GM19099 (cell line): Measurements from ENCODE around the gene CDC42BPB.

Experiments used
- POLR2A ChIP-seq: IDR thresholded peaks from 3 replicates; pipeline ENCODE4 v1.6.1; 2011; ENCODE audit warnings: low read depth; ENCODE audit not compliant: insufficient read length; ENCODE audit errors: extremely low read depth

The CDC42BPB gene

GRCh38 chr14:103099081-103099732, 41.9 kb upstream of the CDC42BPB start:
- TF ChIP-seq POLR2A = no peak

GRCh38 chr14:103097994-103098957, 40.9 kb upstream of the CDC42BPB start:
- no peak for TF ChIP-seq POLR2A

DNA sequence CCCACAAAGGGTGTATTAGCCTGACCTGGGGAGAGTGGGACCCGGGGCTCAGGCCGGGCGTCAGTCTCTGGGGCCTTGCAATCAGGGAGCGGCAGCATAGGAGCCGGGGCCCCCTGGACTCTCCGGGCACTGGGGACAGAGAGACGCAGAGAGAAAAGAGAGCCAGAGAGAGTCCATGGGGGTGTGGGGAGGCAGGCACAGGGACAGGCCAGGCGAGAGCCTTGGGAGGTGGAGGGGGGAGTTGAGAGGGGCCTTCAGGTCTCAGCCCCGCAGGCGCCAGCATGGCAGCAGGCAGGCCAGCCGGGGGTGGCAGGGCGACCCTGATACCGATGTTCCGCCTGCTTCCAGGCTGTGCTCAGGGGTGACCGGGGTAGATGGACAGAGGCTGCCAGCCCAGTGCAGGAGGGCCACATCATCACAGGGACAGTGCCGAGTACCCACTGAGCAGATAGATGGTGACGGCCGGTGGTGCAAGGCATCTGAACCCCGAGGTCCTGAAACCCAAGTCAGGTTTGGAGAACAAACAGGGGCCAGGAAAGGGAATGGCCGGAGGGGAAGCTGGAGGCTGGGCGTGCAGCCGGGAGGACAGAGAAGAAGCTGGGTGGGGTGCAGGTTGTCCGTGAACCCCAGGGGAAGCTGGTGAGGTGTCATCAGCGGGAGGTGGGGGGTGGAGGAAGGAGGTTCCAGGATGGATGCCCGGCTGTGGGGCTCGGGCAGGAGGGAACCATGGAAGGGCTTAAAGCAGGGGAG, 40.1 kb upstream of the CDC42BPB start:
- TF ChIP-seq POLR2A = no peak

DNA sequence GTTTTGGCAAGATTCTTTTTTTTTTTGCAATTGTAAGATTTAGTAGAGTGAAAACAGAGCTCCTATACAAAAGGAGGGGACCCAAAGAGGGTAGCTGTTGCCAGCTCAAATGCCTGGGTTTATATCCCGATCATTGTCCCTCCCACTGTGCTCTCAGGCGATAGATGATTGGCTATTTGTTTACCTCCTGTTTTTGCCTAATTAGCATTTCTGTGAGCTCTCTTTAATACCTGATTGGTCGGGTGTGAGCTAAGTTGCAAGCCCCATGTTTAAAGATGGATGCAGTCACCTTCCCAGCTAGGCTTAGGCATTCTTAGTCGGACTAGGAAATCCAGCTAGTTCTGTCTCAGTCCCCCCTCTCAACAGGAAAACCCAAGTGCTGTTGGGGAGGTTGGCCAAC, 39.0 kb upstream of the CDC42BPB start:
- no peak for TF ChIP-seq POLR2A

DNA sequence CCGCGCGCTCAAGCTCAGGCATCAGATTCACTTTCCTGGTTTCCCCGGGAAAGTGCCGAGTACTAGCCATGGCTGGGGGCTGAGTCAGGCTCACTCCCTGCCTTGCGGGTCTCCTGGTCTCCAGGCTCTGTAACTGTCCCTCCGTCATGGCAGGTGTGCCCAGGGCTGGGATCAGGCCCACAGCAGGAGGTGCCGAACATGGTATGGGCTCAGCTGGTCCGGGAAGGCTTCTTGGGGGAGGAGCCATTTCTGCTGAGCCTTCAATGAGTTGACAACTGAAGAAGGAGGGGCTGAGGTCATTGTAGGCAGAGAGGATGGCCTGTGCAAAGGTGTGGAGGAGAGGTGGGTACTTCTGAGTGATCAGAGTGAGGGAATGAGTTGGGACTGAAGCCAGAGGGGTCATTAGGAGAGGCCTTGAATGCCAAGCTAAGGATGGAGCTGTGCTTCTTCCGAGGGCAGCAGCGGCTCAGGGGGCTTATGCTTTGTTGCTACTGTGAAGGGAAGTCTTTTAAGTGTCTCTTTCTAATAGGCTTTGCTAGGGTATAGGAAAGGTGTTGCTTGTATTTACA, 37.9 kb upstream of the CDC42BPB start:
- TF ChIP-seq POLR2A = no peak

DNA sequence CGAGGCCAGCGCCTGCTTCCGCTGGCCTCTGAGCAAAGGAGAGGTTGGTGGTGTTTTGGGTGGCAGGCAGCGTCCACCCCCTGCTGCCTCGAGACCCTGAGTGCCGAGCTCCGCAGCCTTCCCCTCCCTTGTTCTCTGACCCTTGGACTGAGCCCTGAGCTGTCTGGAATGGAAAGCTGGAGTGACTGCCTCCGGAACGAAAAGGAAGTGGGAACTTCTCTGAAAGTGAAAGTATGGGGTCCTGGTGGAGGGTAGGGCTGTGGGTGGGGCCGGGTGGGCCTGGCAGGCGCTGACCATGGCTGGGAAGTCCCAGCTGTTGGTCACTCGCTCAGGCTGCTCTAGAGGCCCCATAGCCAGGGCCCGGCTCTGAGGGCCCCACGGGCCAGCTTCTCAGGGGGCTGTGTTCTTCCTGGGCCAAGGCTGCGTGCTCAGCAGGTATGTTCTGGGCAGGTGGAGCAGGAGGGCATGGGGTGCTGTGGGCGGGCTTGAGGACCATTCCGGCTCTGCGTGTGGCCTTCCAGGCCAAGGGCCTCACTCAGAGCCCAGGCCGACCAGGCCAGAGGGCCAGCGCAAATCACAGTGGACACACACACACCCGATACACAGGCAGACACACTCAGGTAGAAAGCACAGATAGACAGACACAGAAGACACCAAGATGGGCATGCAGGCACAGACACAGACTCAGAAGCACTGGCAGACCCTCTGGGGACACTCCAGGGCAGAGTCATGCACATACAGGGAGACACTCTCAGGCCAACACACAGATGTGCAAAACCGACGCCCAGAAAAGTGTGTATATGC, 37.3 kb upstream of the CDC42BPB start, which contains the start of gene EXOC3L4:
EXOC3L4 (plus strand) TSS at position 320 of the 804 bp plus-strand sequence. CDS start 5,495 bp downstream, outside the sequence.
- no peak for TF ChIP-seq POLR2A

GRCh38 chr14:103093856-103094405, 36.6 kb upstream of the CDC42BPB start:
- no peak for TF ChIP-seq POLR2A

DNA sequence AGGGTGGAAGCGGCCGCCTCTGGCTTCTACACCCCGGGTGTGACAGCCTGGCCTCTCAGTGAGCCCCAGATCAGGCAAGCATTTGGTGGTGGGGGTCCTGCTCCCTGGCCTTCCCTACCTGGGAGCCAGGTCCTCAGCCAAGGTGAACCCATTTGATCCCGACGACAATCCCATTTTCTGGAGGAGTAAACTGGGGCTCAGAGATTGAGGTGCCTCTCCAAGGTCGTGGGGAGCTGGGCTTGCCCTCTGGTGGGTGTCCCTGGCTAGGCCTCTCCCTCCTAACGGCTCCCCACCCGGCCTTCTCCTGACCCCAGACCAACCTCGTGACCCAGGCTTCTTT, 34.5 kb upstream of the CDC42BPB start:
- no peak for TF ChIP-seq POLR2A

DNA sequence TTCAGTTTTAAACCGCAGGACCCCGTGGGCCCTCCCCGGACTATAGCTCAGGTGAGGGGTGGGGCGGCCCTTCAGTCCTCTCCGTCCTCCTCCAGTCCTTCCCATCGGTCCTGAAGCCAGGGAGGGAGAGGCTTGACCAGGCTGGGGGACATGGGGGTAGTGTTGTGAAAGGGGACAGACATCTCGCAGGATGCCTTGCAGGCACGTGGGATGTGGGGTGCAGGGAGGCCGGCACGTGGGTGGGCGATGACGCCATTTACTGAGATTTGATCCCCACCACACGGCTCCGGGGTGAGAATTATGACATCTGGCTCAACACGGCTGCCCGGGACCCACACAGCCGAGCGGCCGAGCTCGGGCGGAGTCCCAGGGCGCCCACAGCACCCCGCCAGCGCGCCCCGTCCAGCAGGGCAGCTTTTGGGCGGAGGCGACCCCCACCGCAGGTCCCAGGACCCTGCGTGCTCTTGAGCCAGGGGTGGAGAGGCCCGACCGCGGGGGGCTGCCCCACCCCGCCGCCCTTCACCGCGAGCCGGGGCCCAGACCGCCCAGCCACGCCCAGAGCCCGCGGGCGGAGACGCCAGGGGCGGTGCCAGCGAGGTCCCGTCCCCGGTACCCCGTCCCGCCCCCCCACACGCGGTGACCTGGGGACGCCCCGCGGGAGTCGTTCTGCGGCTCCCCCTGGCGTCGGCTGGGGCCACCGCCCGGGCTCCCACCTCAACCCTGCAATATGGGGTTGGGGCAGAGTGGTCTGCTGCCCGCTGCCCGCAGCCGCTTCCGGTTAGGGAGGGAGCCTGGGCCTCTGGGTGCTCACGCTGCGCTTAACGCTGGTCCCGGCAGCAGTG, 33.9 kb upstream of the CDC42BPB start:
- TF ChIP-seq POLR2A = no peak

- no peak for TF ChIP-seq POLR2A
These were observed 33.2 kb upstream of the CDC42BPB start for GRCh38 chr14:103090481-103091020.

DNA sequence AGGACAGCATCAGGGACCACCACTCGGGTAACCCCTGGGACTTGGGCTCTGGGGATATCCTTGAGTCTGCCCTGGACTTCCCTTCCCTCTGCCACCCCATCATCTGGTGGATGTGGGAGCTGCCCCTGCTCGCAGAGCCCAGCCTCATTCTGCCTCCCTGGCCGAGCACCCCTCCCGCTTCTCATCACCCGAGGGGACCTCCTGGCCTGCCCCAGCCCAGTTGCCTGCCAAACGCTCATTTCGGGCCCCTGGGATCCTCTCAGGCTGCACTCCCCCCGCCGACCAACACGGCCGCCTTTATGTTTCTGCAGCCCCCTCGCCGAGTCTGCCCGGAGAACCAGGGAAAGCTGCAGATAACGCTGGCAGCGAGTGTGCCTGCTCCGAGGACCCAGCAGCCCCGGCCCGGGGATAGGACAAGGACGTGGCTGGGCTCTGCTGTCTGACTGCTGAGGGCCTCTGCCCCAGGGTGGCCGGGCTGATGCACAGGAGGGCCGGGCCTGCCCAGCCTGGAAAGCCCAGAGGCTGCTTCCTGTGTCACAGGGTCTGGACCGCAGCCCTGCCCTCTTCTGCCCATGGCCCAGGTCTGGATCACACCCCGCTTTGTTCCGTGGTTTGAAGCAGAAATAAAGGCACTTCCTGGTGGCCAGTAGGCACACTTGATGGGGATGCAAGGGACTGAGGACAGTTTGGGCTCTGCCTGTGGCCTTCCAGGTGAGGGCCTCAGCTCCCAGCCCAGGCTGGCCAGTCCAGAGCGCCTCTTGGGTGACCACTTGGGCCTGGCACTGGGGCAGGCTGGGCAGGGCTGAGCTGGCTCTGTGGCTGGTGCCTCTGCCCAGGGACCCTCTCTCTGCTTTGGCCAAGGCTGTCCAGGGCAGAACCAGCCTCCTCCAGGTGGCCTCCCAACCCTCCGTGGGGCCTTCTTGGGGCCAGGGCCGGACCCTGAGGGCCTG, 32.3 kb upstream of the CDC42BPB start:
- no peak for TF ChIP-seq POLR2A

DNA sequence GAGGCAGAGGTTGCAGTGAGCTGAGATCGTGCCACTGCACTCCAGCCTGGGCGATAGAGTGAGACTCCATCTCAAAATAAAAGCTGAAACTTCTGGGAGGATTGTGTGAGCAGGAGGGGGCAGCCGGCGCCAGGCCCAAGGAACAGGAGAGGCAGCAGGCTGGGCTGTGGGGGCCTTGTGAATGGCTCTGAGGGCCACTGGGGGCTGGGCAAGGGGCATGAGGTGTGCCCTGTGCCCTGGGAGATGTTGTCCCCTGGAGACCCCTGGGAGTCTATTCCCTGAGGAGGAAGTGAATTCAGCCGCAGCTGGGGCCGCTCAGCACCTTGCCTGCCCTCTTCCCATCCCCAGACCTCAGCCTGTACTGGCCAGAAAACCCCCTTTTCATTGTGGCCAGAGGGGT, 31.6 kb upstream of the CDC42BPB start:
- no peak for TF ChIP-seq POLR2A
